Endodermal cell (in vitro differentiated cells): ENCODE results near the gene KANSL1L. TPM values are rescaled to one million over a fixed set of nuclear protein-coding genes. Genes with fewer than 3 reads are reported as not detected.
A peak's percentile ranks its signal among the peaks of the same experiment; 100 is the strongest.

ENCODE experiments used
- DNase-seq: peaks from one replicate; pipeline ENCODE4 v3.0.0-alpha.2; 2017
- H3K27ac ChIP-seq: 2 replicates; pipeline ENCODE4 v1.5.1; 2013; ENCODE audit warnings: mild to moderate bottlenecking, low read depth, low read length, moderate library complexity
- H3K27me3 ChIP-seq: 2 replicates; pipeline ENCODE4 v1.6.1; 2013; ENCODE audit warnings: mild to moderate bottlenecking, low read length, moderate library complexity; ENCODE audit not compliant: insufficient read depth, control insufficient read depth, poor library complexity, severe bottlenecking
- H3K36me3 ChIP-seq: 2 replicates; pipeline ENCODE4 v1.7.0; 2013; ENCODE audit warnings: mild to moderate bottlenecking, low read length, moderate library complexity; ENCODE audit not compliant: control insufficient read depth, insufficient read depth
- H3K4me1 ChIP-seq: one replicate; pipeline ENCODE4 v1.7.0; 2013; ENCODE audit warnings: low read length; ENCODE audit not compliant: control insufficient read depth, insufficient read depth
- H3K4me3 ChIP-seq: 2 replicates; pipeline ENCODE4 v1.5.1; 2013; ENCODE audit warnings: mild to moderate bottlenecking, low read length, moderate library complexity
- H3K9ac ChIP-seq: 2 replicates; pipeline ENCODE4 v1.6.1; 2013; ENCODE audit warnings: mild to moderate bottlenecking, low read length, moderate library complexity; ENCODE audit not compliant: poor library complexity, severe bottlenecking; ENCODE audit errors: extremely low read depth
- H3K9me3 ChIP-seq: 2 replicates; pipeline ENCODE4 v1.6.1; 2013; ENCODE audit warnings: mild to moderate bottlenecking, low read length, moderate library complexity; ENCODE audit not compliant: control insufficient read depth
- H3K27ac Mint-ChIP-seq: 2 replicates; pipeline ENCODE4 v1.8.0; 2020; ENCODE audit warnings: mixed read lengths
- H3K27me3 Mint-ChIP-seq: 2 replicates; pipeline ENCODE4 v1.8.0; 2021; ENCODE audit warnings: mild to moderate bottlenecking, mixed read lengths; ENCODE audit not compliant: insufficient read depth
- H3K36me3 Mint-ChIP-seq: 2 replicates; pipeline ENCODE4 v1.8.0; 2020; ENCODE audit warnings: low read depth, mixed read lengths
- H3K4me1 Mint-ChIP-seq: 2 replicates; pipeline ENCODE4 v1.8.0; 2020; ENCODE audit warnings: mixed read lengths
- H3K4me3 Mint-ChIP-seq: 2 replicates; pipeline ENCODE4 v1.8.0; 2020; ENCODE audit warnings: mild to moderate bottlenecking, moderate library complexity, mixed read lengths
- H3K9me3 Mint-ChIP-seq: 2 replicates; pipeline ENCODE4 v1.8.0; 2020; ENCODE audit warnings: mild to moderate bottlenecking, mixed read lengths
- CTCF ChIP-seq: fragments of 200-600 bp; sonication (generic); conservative IDR thresholded peaks from 2 replicates; pipeline ENCODE4 v1.5.0; 2021; ENCODE audit warnings: antibody characterized with exemption, mild to moderate bottlenecking
- WGBS, 2 experiments: methylation state at CpG; one replicate each; pipeline versions ENCODE4 v1.1.5 to v1.1.7; 2013; ENCODE audit warnings: missing lambda C conversion rate in 2 of 2, mixed read lengths in 1 of 2; ENCODE audit not compliant: insufficient coverage in 1 of 2, insufficient read length in 1 of 2; 5-methylcytosine and 5-hydroxymethylcytosine counted together
- total RNA-seq, 2 donors: library from RNA; stranded (reverse); fragmentation: NEBNext Ultra II Directional in 1 of 2; extraction: Animal tissue kit (Norgen Biotek cat#: 25700) in 1 of 2; gene quantifications; 2 replicates in 1 of 2; 3 replicates in 1 of 2; pipeline ENCODE4 v1.2.1, GENCODE V29; 2021

KANSL1L gene
- total RNA-seq, 2 donors from 2014 or later = 26.6 to 31.3 TPM

- Histone ChIP-seq H3K4me3 (no peak overlapping the region), H3K27me3 (peaks cover 42% of the 10 kb centered on the region), H3K9me3 (no peaks in the 10 kb centered on the region), H3K36me3 (no peaks in the 10 kb centered on the region), H3K27ac (no peak overlapping the region), H3K9ac (no peak overlapping the region), H3K4me1 (peaks cover 12% of the 10 kb centered on the region)
- no peaks in the 10 kb centered on the region for H3K36me3 Mint-ChIP-seq
- no peaks in the 10 kb centered on the region for H3K9me3 Mint-ChIP-seq
- peaks cover 32% of the 10 kb centered on the region for H3K27me3 Mint-ChIP-seq
- H3K4me1 Mint-ChIP-seq = peaks cover 31% of the 10 kb centered on the region
- TF ChIP-seq CTCF = no peak
- 52 to 56% methylated on average over 3 to 4 of the region's 4 CpGs for WGBS, 2 experiments
- DNase-seq = no peak
- H3K27ac Mint-ChIP-seq = no peak overlapping the region
- no peak overlapping the region for H3K4me3 Mint-ChIP-seq
These were observed 183.2 kb downstream of the KANSL1L start for GRCh38 chr2:209988010-209988409.

- Histone ChIP-seq H3K36me3 (no peaks in the 10 kb centered on the region), H3K27ac (no peak overlapping the region), H3K4me3 (peak overlapping the region; percentile 29), H3K9me3 (no peaks in the 10 kb centered on the region), H3K4me1 (peaks cover 12% of the 10 kb centered on the region), H3K9ac (no peak overlapping the region), H3K27me3 (peaks cover 35% of the 10 kb centered on the region)
- Mint-ChIP-seq H3K4me1 (peaks cover 31% of the 10 kb centered on the region), H3K27ac (peak overlapping the region; percentile 31), H3K36me3 (no peaks in the 10 kb centered on the region), H3K4me3 (no peak overlapping the region), H3K27me3 (peaks cover 28% of the 10 kb centered on the region), H3K9me3 (no peaks in the 10 kb centered on the region)
- WGBS, 2 experiments = 85 to 96% methylated on average over 2 of the region's 2 CpGs
- DNase-seq = no peak
- TF ChIP-seq CTCF = no peak
These were observed 184.8 kb downstream of the KANSL1L start for GRCh38 chr2:209986415-209986814.

DNA sequence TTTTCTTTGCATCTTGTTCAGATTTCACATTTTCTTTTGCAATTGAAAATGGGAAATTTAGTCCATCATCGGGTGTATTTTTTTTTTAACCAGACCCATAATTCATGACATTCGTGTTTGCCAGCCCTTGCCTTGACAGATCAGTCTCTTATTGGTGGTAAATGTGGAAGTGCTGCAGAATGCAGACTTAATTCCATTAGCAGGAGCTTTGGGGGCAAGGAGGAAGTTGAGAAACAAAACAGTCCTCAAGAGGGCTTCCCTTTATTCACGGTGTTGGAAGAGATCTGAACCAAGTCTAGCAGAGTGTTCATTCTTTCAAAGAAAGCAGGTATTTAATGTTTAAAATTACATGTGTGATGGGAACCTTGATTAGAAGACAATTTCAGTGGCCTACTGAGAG, 185.3 kb downstream of the KANSL1L start:
- peaks cover 31% of the 10 kb centered on the region for H3K4me1 Mint-ChIP-seq
- no peak for TF ChIP-seq CTCF
- H3K27me3 ChIP-seq = peaks cover 30% of the 10 kb centered on the region
- 53 to 80% methylated on average over 1 to 3 of the region's 3 CpGs for WGBS, 2 experiments
- H3K4me3 Mint-ChIP-seq = peak overlapping the region; percentile 20
- DNase-seq = no peak
- no peaks in the 10 kb centered on the region for H3K36me3 Mint-ChIP-seq
- no peak overlapping the region for H3K27ac ChIP-seq
- no peaks in the 10 kb centered on the region for H3K9me3 Mint-ChIP-seq
- peaks cover 24% of the 10 kb centered on the region for H3K27me3 Mint-ChIP-seq
- peaks cover 12% of the 10 kb centered on the region for H3K4me1 ChIP-seq
- no peaks in the 10 kb centered on the region for H3K36me3 ChIP-seq
- peak overlapping the region; percentile 70 for H3K27ac Mint-ChIP-seq
- no peak overlapping the region for H3K9ac ChIP-seq
- H3K4me3 ChIP-seq = peak overlapping the region; percentile 29
- H3K9me3 ChIP-seq = no peaks in the 10 kb centered on the region
